RWPE1 (cell line): Measurements from ENCODE around the gene KIAA1217.

Experiments used
- CTCF ChIA-PET: fragments of 350-600 bp; sonication (Branson Sonifier 250); formaldehyde crosslinking; extraction: SDS; loops from one replicate; lab custom pipeline; 2021; lab: Yijun Ruan, JAX
- POLR2A ChIA-PET: fragments of 400-600 bp; formaldehyde crosslinking; extraction: SDS; loops from one replicate; lab custom pipeline; 2020; ENCODE audit warnings: antibody characterized with exemption; ENCODE audit not compliant: low non-redundant PET; lab: Yijun Ruan, JAX
- DNase-seq: peaks from one replicate; pipeline ENCODE4 v3.0.0; 2012; ENCODE audit warnings: low spot score
- H3K27ac ChIP-seq: fragments of 450-650 bp; 2 replicates; pipeline ENCODE4 v1.5.1; 2017
- TF ChIP-seq, protein P1 (sequence below): fragments of 450-650 bp; conservative IDR thresholded peaks from 2 replicates; pipeline ENCODE4 v1.5.1; 2017; ENCODE audit warnings: low read depth, mild to moderate bottlenecking

KIAA1217 gene, protein sequence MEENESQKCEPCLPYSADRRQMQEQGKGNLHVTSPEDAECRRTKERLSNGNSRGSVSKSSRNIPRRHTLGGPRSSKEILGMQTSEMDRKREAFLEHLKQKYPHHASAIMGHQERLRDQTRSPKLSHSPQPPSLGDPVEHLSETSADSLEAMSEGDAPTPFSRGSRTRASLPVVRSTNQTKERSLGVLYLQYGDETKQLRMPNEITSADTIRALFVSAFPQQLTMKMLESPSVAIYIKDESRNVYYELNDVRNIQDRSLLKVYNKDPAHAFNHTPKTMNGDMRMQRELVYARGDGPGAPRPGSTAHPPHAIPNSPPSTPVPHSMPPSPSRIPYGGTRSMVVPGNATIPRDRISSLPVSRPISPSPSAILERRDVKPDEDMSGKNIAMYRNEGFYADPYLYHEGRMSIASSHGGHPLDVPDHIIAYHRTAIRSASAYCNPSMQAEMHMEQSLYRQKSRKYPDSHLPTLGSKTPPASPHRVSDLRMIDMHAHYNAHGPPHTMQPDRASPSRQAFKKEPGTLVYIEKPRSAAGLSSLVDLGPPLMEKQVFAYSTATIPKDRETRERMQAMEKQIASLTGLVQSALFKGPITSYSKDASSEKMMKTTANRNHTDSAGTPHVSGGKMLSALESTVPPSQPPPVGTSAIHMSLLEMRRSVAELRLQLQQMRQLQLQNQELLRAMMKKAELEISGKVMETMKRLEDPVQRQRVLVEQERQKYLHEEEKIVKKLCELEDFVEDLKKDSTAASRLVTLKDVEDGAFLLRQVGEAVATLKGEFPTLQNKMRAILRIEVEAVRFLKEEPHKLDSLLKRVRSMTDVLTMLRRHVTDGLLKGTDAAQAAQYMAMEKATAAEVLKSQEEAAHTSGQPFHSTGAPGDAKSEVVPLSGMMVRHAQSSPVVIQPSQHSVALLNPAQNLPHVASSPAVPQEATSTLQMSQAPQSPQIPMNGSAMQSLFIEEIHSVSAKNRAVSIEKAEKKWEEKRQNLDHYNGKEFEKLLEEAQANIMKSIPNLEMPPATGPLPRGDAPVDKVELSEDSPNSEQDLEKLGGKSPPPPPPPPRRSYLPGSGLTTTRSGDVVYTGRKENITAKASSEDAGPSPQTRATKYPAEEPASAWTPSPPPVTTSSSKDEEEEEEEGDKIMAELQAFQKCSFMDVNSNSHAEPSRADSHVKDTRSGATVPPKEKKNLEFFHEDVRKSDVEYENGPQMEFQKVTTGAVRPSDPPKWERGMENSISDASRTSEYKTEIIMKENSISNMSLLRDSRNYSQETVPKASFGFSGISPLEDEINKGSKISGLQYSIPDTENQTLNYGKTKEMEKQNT (N-terminal part only)

DNA sequence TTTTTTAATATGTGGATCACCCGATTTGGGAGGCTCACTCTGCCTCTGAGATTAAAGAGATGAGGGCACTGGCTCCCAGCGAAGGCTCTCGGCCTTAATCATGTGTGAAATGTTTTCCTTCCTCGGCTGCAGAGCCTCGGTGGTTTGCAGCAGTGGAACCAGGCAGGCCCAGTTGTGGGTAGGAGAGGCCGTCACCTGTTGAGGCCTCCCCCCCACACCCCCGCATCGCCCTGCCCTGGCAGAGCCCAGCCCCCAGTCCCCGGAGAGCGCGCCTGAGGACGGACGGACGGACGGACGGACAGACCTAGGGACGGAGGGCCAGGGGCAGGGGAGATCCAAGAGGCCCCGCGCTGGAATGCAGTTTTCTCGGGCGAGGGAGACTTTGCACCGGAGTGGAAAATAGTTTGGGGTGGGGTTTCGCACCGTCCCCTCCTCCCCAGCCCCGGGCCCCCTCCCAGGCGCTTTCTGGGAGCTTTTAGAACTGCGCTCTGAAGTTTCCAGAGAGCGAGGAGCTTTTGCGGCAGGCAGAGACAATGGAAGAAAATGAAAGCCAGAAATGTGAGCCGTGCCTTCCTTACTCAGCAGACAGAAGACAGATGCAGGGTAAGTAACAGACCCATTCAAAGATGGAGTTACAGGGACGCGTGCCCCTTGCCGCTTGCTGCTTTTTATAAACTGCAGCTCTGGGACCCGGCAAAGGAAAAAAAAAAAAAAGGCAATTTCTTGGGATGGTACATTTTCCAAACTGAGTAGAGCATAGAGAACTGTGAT lies at the start of gene KIAA1217:
TSS of gene KIAA1217 (plus strand) at position 478 of the 771 bp plus-strand sequence. CDS start at position 534, 56 bp downstream.
- peak within 1 kb of the TSS; percentile 76 for H3K27ac ChIP-seq
- DNase-seq = peak; percentile 12
- POLR2A ChIA-PET = interaction anchor here (0.6 kb wide), 1 partner anchor 859 kb away, joined by 4 read pairs; no protein-coding TSS in a partner anchor
- TF ChIP-seq, protein P1, sequence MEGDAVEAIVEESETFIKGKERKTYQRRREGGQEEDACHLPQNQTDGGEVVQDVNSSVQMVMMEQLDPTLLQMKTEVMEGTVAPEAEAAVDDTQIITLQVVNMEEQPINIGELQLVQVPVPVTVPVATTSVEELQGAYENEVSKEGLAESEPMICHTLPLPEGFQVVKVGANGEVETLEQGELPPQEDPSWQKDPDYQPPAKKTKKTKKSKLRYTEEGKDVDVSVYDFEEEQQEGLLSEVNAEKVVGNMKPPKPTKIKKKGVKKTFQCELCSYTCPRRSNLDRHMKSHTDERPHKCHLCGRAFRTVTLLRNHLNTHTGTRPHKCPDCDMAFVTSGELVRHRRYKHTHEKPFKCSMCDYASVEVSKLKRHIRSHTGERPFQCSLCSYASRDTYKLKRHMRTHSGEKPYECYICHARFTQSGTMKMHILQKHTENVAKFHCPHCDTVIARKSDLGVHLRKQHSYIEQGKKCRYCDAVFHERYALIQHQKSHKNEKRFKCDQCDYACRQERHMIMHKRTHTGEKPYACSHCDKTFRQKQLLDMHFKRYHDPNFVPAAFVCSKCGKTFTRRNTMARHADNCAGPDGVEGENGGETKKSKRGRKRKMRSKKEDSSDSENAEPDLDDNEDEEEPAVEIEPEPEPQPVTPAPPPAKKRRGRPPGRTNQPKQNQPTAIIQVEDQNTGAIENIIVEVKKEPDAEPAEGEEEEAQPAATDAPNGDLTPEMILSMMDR = no peak
- CTCF ChIA-PET = interaction anchor here (0.7 kb wide), 2 partner anchors 214 to 679 kb away, joined by 5 to 7 read pairs; no protein-coding TSS in a partner anchor

- CTCF ChIA-PET = interaction anchor here (0.8 kb wide), 1 partner anchor 14 kb away, joined by 3 read pairs; no protein-coding TSS in a partner anchor
- no peak for DNase-seq
- POLR2A ChIA-PET = no interaction called here
- TF ChIP-seq, protein P1 = no peak
- no peak overlapping the region for H3K27ac ChIP-seq
Measured at GRCh38 chr10:24162206-24162985, 46.5 kb upstream of the KIAA1217 start.

DNA sequence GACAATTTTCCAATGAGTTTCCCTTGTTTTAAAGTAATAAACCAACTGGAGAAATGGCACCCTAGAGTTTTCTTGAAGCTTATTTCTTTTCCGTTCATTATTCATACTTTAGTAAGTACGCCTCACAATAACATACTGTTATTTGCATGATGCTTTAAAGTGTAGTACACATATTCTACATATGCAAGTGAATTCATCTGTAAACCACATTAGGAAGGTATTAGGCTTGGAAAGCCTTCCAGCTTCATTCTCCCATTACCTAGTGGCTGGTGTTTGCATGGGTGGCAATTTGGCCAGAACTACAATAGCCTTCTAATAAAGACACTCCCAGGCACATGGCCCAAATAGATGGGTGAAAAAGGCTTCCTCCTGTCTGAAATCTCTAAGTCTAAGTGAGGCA lies 45.5 kb upstream of the KIAA1217 start:
- no peak for DNase-seq
- POLR2A ChIA-PET = no interaction called here
- H3K27ac ChIP-seq = no peak overlapping the region
- CTCF ChIA-PET = no interaction called here
- TF ChIP-seq, protein P1 = no peak

DNA sequence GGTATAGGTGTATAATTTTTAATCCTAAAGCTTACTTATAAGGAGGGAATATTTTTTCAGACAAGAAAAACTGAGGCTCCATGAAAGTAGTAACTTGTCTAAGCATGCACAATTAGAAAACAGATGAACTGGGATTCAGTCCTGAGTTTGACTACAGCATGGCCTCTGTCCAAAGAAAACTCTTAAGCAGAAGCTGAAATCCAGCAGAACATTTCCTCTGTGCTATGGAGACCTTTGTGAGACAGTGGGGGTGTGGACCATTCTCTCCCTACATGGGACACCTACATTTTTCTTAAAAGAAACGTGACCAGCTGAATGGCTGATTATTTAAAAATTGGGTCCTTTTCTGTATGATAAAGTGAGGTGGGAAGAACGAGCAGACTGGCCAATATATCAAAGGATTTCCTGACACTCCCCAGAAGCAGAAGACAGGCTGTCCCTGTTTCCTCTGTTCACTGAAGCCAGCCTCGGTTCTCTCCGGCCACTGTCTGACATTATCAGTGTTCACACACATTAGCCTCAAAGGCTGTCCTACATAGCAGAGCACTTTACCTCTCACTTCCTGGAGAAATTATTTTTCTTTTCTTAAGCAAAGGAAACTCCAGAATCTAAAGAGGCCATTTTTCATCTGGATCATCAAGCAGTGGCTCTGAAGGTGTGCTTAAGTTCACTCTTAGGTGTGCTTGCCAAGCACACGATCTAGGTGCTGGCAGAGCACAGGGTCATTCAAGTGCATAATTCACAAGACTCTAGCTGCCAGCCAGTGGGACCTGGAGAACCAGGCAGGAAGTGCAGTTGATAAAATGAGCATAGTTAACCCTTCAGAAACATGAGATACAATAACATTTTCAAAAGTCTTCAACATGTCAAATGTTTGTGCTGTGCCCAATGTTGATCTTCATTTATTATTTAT lies 40.4 kb upstream of the KIAA1217 start:
- POLR2A ChIA-PET = no interaction called here
- no peak overlapping the region for H3K27ac ChIP-seq
- CTCF ChIA-PET = no interaction called here
- TF ChIP-seq, protein P1 = no peak
- DNase-seq = no peak

GRCh38 chr10:24170199-24170598 lies 38.7 kb upstream of the KIAA1217 start:
- ChIA-PET CTCF (no interaction called here), POLR2A (no interaction called here)
- TF ChIP-seq, protein P1 = no peak
- DNase-seq = no peak
- H3K27ac ChIP-seq = no peak overlapping the region
